NCI-H1930 (cell line): ENCODE results near the gene SH3YL1.
"Not testable (repeated sequence)": the region's sequence is repeated elsewhere in the genome, so short reads cannot be mapped to it uniquely, and the experiment has no call there.

ENCODE experiments used
- DNase-seq, 2 experiments: peaks; one replicate each; lab custom pipeline; 2025; lab: John Stamatoyannopoulos, UW

The SH3YL1 gene

DNA sequence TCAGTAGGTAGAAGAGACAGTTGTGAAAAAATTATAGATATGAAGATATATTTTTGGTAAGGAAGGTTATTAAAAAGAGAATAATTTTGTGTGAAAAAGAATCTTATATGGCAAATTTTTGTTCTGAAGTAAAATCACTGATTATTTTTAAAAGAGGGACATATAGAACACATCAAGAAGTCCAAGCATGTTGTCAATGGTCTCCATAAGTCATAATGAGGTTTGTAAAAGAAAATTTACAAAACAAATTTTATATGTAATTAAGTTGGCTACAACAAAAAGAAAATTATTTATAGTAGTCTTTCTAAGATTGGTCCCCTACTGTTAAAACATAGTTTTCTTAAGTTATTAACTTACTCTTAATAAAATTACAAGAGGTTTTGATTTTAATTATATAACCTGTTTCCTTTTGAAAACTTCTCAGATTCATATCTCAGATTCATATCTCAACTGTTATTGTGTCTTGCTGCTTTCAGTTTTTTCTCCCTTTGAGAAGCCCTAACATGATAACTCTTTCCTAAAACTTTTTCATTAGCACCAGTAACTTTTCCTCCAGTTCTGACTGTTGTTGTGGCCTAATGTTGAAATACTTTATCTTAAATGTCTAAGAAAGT lies 81.2 kb downstream of the SH3YL1 start:
- no peak for DNase-seq

GRCh38 chr2:180311-180710 lies 83.5 kb downstream of the SH3YL1 start:
- DNase-seq = no peak

- DNase-seq = no peak
These were observed 83.9 kb downstream of the SH3YL1 start for GRCh38 chr2:179886-180285.

DNA sequence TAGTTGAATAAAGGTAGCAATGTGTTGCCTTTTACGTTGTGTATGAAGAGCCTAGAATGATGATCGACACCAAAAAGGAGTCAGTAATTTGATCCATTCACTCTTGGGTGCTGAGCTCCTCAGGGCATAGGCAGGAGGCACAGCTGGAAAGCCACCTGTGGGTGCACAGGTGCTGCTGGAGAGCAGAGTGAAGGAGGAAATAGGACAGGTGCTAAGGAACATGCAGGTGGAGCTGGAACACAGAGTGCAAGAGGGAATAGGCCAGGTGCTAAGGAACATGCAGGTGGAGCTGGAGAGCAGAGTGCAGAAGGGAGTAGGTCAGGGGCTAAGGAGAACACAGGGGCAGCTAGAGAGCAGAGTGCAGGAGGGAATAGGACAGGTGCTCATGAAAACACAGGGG lies 86.1 kb downstream of the SH3YL1 start:
- no peak for DNase-seq

GRCh38 chr2:176917-177316 lies 86.9 kb downstream of the SH3YL1 start:
- no peak for DNase-seq

- DNase-seq = no peak
These were observed 87.7 kb downstream of the SH3YL1 start for GRCh38 chr2:175880-176820.

- DNase-seq = no peak
These were observed 88.6 kb downstream of the SH3YL1 start for GRCh38 chr2:175161-175786.

GRCh38 chr2:172120-172519 lies 91.7 kb downstream of the SH3YL1 start:
- DNase-seq = not testable (repeated sequence)

- no peak for DNase-seq
These were observed 94.1 kb downstream of the SH3YL1 start for GRCh38 chr2:169741-170140.
